ENCODE measurements around the gene PLCL2.

The PLCL2 gene

GRCh38 chr3:16994854-16995525 is 110.2 kb downstream of the PLCL2 start:
- H2AFZ ChIP-seq (ENCODE audit: low read length) = no peak overlapping the region
- H3K9me2 ChIP-seq (replicated peaks; ENCODE audit: insufficient read depth, low read length) = no peaks in the 10 kb centered on the region
- no peak overlapping the region for H3K4me2 ChIP-seq (ENCODE audit: low read depth, low read length)
- no peak overlapping the region for H3K4me3 ChIP-seq (ENCODE audit: low read length)
- H3K27me3 ChIP-seq (replicated peaks; ENCODE audit: insufficient read depth, low read length) = no peaks in the 10 kb centered on the region
- no peak overlapping the region for H3K27ac ChIP-seq (ENCODE audit: low read length)
- H3K4me1 ChIP-seq (ENCODE audit: low read length) = peaks cover 11% of the 10 kb centered on the region
- no peak for TF ChIP-seq CTCF (IDR thresholded peaks at IDR 0.05; ENCODE audit: low read length)
- TF ChIP-seq EZH2phosphoT487 (IDR thresholded peaks at IDR 0.05; ENCODE audit: low read length) = no peak
- no peak for TF ChIP-seq EZH2 (optimal IDR thresholded peaks at IDR 0.05; ENCODE audit: low read depth, low read length)
- no peak overlapping the region for H3K9ac ChIP-seq (ENCODE audit: low read length)
- H4K20me1 ChIP-seq (ENCODE audit: insufficient read depth, low read length) = peaks cover 8% of the 10 kb centered on the region; the same call in 1 of the 2 replicates
- no peaks in the 10 kb centered on the region for H3K36me3 ChIP-seq (replicated peaks; ENCODE audit: insufficient read depth, low read length)
- no peak for DNase-seq
- no peaks in the 10 kb centered on the region; the same call in 1 of the 2 replicates for H3F3A ChIP-seq (ENCODE audit: insufficient read depth, low read length)
- H3K79me2 ChIP-seq (ENCODE audit: low read length) = peaks cover 44% of the 10 kb centered on the region
- no peaks in the 10 kb centered on the region for H3K9me3 ChIP-seq (replicated peaks; ENCODE audit: insufficient read depth, low read length)

GRCh38 chr3:16995601-16996000 is 110.8 kb downstream of the PLCL2 start:
- Histone ChIP-seq H3K4me2 (ENCODE audit: low read depth, low read length) (no peak overlapping the region), H3K27ac (ENCODE audit: low read length) (no peak overlapping the region)

GRCh38 chr3:16998236-16998923 is 113.6 kb downstream of the PLCL2 start:
- H3K79me2 ChIP-seq (ENCODE audit: low read length) = peaks cover 55% of the 10 kb centered on the region
- H3K4me2 ChIP-seq (ENCODE audit: low read depth, low read length) = peak overlapping the region; percentile 5; the same call in 1 of the 2 replicates
- H3K27ac ChIP-seq (ENCODE audit: low read length) = peak overlapping the region; percentile 0; the same call in 1 of the 2 replicates
- H3K4me1 ChIP-seq (ENCODE audit: low read length) = peaks cover 11% of the 10 kb centered on the region
- peaks cover 8% of the 10 kb centered on the region; the same call in 1 of the 2 replicates for H4K20me1 ChIP-seq (ENCODE audit: insufficient read depth, low read length)
- no peaks in the 10 kb centered on the region for H3K9me2 ChIP-seq (replicated peaks; ENCODE audit: insufficient read depth, low read length)
- H3F3A ChIP-seq (ENCODE audit: insufficient read depth, low read length) = no peaks in the 10 kb centered on the region; the same call in 1 of the 2 replicates
- no peaks in the 10 kb centered on the region for H3K9me3 ChIP-seq (replicated peaks; ENCODE audit: insufficient read depth, low read length)
- H3K9ac ChIP-seq (ENCODE audit: low read length) = no peak overlapping the region
- TF ChIP-seq EZH2phosphoT487 (IDR thresholded peaks at IDR 0.05; ENCODE audit: low read length) = no peak
- TF ChIP-seq EZH2 (optimal IDR thresholded peaks at IDR 0.05; ENCODE audit: low read depth, low read length) = no peak
- H3K27me3 ChIP-seq (replicated peaks; ENCODE audit: insufficient read depth, low read length) = no peaks in the 10 kb centered on the region
- no peaks in the 10 kb centered on the region for H3K36me3 ChIP-seq (replicated peaks; ENCODE audit: insufficient read depth, low read length)
- DNase-seq = peak; percentile 34
- H3K4me3 ChIP-seq (ENCODE audit: low read length) = no peak overlapping the region
- no peak overlapping the region for H2AFZ ChIP-seq (ENCODE audit: low read length)

More at GRCh38 chr3:16995601-16996000, 110.8 kb downstream of the PLCL2 start:
- TF ChIP-seq EZH2phosphoT487 (IDR thresholded peaks at IDR 0.05; ENCODE audit: low read length) (no peak), CTCF (IDR thresholded peaks at IDR 0.05; ENCODE audit: low read length) (no peak), EZH2 (optimal IDR thresholded peaks at IDR 0.05; ENCODE audit: low read depth, low read length) (no peak)
- Histone ChIP-seq H3K9ac (ENCODE audit: low read length) (no peak overlapping the region), H3F3A (ENCODE audit: insufficient read depth, low read length) (no peaks in the 10 kb centered on the region; the same call in 1 of the 2 replicates), H3K36me3 (replicated peaks; ENCODE audit: insufficient read depth, low read length) (no peaks in the 10 kb centered on the region), H3K4me3 (ENCODE audit: low read length) (no peak overlapping the region), H3K4me1 (ENCODE audit: low read length) (peaks cover 11% of the 10 kb centered on the region), H3K9me3 (replicated peaks; ENCODE audit: insufficient read depth, low read length) (no peaks in the 10 kb centered on the region), H3K9me2 (replicated peaks; ENCODE audit: insufficient read depth, low read length) (no peaks in the 10 kb centered on the region), H3K79me2 (ENCODE audit: low read length) (peaks cover 42% of the 10 kb centered on the region), H2AFZ (ENCODE audit: low read length) (no peak overlapping the region), H4K20me1 (ENCODE audit: insufficient read depth, low read length) (peaks cover 8% of the 10 kb centered on the region; the same call in 1 of the 2 replicates), H3K27me3 (replicated peaks; ENCODE audit: insufficient read depth, low read length) (no peaks in the 10 kb centered on the region)
- DNase-seq = no peak
